Osteocyte (in vitro differentiated cells): Measurements from ENCODE around the gene TMEM191C. TPM values are rescaled to one million over a fixed set of nuclear protein-coding genes. Genes with fewer than 3 reads are reported as not detected.

Source experiments
- DNase-seq: peaks from one replicate; pipeline ENCODE4 v3.0.0; 2021; ENCODE audit warnings: mixed read lengths; ENCODE audit not compliant: unreplicated experiment; ENCODE audit errors: extremely low spot score
- H3K27ac Mint-ChIP-seq: one replicate; pipeline ENCODE4 v1.8.0; 2021; ENCODE audit warnings: mild to moderate bottlenecking, mixed read lengths; ENCODE audit not compliant: unreplicated experiment
- H3K27me3 Mint-ChIP-seq: one replicate; pipeline ENCODE4 v1.8.0; 2021; ENCODE audit warnings: mixed read lengths; ENCODE audit not compliant: unreplicated experiment
- H3K36me3 Mint-ChIP-seq: one replicate; pipeline ENCODE4 v1.8.0; 2021; ENCODE audit warnings: mixed read lengths; ENCODE audit not compliant: unreplicated experiment
- H3K4me1 Mint-ChIP-seq: one replicate; pipeline ENCODE4 v1.8.0; 2021; ENCODE audit warnings: mixed read lengths; ENCODE audit not compliant: unreplicated experiment
- H3K4me3 Mint-ChIP-seq: one replicate; pipeline ENCODE4 v1.8.0; 2021; ENCODE audit warnings: mild to moderate bottlenecking, moderate library complexity, mixed read lengths; ENCODE audit not compliant: unreplicated experiment
- H3K9me3 Mint-ChIP-seq: one replicate; pipeline ENCODE4 v1.8.0; 2021; ENCODE audit warnings: mixed read lengths; ENCODE audit not compliant: unreplicated experiment
- total RNA-seq: library from RNA; stranded (reverse); gene quantifications from 2 replicates; pipeline ENCODE4 v1.2.1, GENCODE V29; 2021
- TF ChIP-seq, protein P1 (sequence below): fragments of 200-600 bp; sonication (generic); IDR thresholded peaks from 2 replicates; pipeline ENCODE4 v1.5.0; 2021; ENCODE audit warnings: antibody characterized with exemption, mild to moderate bottlenecking, moderate library complexity

TMEM191C gene
- total RNA-seq, 1 donor from 2014 or later, result 2.1 TPM

DNA sequence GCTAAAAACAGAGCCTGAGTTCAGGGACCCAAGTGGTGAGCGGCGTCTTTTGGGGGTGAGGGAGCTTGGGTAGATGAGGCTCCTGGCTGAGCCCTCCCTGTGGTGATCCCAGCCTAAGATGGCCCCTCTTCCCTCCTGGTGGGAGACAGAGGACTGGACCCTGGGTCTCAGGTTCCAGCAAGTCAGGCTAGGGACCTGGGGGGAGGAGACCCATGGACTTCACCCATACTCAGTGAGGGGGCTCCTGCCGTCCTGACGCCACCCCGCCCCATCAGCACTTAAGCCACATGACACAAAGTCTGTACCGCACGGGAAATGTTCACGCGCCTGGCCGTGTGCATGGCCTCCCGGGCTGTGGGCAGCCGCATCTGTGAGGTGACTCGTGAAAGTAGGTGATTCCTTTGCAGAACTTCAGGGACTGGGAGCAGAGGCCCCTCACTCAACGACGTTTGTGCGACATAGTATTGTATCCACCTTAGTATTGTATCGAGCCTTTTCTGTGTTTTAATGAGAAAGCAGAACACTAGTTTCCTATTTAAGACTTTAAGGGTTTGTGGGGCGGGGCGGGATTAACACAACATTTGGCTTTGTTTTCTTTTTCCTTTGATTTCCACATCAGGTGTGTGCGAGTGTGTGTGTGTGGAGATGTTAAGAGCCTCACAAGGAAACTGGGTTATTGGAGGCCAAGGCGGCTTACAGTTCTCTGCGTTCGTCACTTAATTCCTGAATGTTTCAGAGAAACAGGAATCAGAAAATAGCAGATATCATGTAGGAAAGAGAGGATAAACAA, 18.4 kb upstream of the TMEM191C start:
- peaks cover 2% of the 10 kb centered on the region for H3K4me1 Mint-ChIP-seq
- H3K27ac Mint-ChIP-seq, result peak overlapping the region; percentile 10
- TF ChIP-seq, protein P1, sequence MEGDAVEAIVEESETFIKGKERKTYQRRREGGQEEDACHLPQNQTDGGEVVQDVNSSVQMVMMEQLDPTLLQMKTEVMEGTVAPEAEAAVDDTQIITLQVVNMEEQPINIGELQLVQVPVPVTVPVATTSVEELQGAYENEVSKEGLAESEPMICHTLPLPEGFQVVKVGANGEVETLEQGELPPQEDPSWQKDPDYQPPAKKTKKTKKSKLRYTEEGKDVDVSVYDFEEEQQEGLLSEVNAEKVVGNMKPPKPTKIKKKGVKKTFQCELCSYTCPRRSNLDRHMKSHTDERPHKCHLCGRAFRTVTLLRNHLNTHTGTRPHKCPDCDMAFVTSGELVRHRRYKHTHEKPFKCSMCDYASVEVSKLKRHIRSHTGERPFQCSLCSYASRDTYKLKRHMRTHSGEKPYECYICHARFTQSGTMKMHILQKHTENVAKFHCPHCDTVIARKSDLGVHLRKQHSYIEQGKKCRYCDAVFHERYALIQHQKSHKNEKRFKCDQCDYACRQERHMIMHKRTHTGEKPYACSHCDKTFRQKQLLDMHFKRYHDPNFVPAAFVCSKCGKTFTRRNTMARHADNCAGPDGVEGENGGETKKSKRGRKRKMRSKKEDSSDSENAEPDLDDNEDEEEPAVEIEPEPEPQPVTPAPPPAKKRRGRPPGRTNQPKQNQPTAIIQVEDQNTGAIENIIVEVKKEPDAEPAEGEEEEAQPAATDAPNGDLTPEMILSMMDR, result no peak
- H3K9me3 Mint-ChIP-seq, result no peaks in the 10 kb centered on the region
- H3K4me3 Mint-ChIP-seq, result no peak overlapping the region
- peaks cover 7% of the 10 kb centered on the region for H3K36me3 Mint-ChIP-seq
- DNase-seq, result peak; percentile 68
- no peaks in the 10 kb centered on the region for H3K27me3 Mint-ChIP-seq

DNA sequence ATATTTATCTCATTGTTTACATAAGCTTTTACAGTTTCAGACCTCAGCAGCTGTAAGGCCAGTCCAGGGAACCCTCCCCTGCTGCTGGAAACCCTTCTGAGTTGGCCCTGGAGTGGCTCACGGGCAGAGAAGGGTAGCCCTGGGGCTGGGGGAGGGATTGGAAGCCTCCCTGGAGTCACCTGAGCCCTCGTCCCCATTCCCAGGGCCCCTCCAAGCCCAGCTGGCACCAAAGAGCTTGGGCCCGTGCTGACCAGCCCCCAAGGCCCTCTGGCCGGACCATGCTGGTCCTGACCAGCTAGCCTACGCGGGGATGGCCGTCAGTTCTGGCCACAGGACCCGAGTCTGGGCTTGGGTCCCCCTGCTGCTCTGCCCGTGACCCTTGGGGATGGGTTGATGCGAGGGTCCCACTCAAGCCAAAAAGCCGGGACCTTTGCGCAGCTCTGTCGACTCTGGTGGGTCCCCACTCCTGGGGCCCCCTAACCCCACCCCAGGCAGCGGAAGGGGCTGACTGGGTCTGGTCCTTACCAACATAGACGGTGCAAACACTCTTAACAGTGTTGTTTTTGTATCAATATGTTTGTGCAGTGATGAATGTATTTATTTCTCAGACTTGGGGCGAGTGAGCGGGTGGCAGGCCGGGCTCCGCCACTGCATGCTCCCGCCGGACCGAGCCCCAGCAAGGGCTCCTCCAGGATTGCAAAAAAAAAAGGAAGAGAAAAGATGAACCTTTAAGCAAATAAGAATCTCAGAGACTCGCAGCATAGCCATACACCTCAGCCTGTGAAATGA, 17.5 kb upstream of the TMEM191C start:
- H3K4me1 Mint-ChIP-seq, result peaks cover 2% of the 10 kb centered on the region
- no peak overlapping the region for H3K27ac Mint-ChIP-seq
- TF ChIP-seq, protein P1, result no peak
- peaks cover 7% of the 10 kb centered on the region for H3K36me3 Mint-ChIP-seq
- no peaks in the 10 kb centered on the region for H3K27me3 Mint-ChIP-seq
- no peak overlapping the region for H3K4me3 Mint-ChIP-seq
- DNase-seq, result peak; percentile 75
- H3K9me3 Mint-ChIP-seq, result no peaks in the 10 kb centered on the region

DNA sequence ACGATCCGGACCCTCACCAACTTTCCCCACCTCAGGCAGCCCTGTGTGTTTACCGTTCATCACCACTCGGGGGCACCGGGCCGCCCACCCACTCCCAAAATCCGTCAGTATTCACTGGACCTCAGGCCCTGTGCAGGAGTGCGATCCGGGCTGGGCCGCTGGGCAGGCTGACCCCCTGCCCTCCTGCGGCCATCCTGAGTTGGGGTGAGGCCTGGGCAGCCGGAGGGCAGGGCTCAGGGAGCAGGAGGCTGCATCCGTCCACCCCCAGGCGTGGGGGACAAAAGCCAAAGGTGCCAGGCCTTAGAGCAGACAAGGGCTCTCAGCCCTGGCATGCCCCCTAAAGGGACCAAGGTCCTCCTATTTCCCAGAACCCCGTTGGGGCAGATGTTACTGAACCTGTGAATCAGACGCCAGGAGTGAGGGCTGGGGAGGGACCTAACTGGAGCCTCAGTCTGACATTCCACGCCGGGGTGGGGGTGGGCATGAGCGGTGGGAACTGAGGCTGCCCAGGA, 16.8 kb upstream of the TMEM191C start:
- peaks cover 7% of the 10 kb centered on the region for H3K36me3 Mint-ChIP-seq
- H3K27me3 Mint-ChIP-seq, result no peaks in the 10 kb centered on the region
- DNase-seq, result peak; percentile 81
- no peaks in the 10 kb centered on the region for H3K9me3 Mint-ChIP-seq
- H3K27ac Mint-ChIP-seq, result no peak overlapping the region
- H3K4me1 Mint-ChIP-seq, result peaks cover 5% of the 10 kb centered on the region
- TF ChIP-seq, protein P1, result no peak
- H3K4me3 Mint-ChIP-seq, result no peak overlapping the region

DNA sequence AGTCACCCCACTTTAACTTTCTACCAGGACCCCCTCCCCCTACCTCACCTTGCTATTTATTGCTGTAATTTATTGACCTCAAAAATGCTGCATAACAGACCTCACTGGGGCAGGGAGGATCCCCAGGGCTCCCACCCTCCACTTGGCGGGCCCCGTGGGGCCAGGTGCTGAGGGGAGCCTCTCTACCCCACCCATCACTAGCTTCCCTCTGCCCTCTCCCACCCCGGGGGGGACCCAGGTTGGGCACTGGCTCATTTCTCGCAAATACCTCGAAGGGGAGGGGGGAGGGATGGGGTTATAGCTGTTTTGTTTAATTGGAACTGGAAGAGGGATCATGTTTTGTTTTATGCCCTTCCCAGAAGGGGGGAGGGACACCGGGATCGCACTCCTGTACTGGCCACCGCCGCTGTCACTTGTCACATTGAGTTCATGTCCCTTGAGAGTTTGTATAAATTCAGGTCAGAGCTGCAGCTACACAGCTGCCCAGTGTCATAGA, 16.3 kb upstream of the TMEM191C start:
- no peak overlapping the region for H3K27ac Mint-ChIP-seq
- no peaks in the 10 kb centered on the region for H3K9me3 Mint-ChIP-seq
- H3K4me3 Mint-ChIP-seq, result no peak overlapping the region
- H3K27me3 Mint-ChIP-seq, result no peaks in the 10 kb centered on the region
- H3K4me1 Mint-ChIP-seq, result peaks cover 8% of the 10 kb centered on the region
- DNase-seq, result peak; percentile 78
- TF ChIP-seq, protein P1, result no peak
- peaks cover 7% of the 10 kb centered on the region for H3K36me3 Mint-ChIP-seq
